HG03095 (cell line): ENCODE results near the gene KCND3.

Source experiments
- ATAC-seq: cut with Tn5 transposase; IDR thresholded peaks from one replicate; pipeline ENCODE4 v1.9.1; 2021; ENCODE audit warnings: moderate library complexity; ENCODE audit not compliant: unreplicated experiment

KCND3 gene

GRCh38 chr1:111961016-111961415 is 28.5 kb downstream of the KCND3 start:
- ATAC-seq, result no peak

- ATAC-seq, result no peak
Measured at GRCh38 chr1:111959436-111959835, 30.0 kb downstream of the KCND3 start.

GRCh38 chr1:111958851-111959250 is 30.6 kb downstream of the KCND3 start:
- ATAC-seq, result no peak

- ATAC-seq, result no peak
Measured at GRCh38 chr1:111958075-111958474, 31.4 kb downstream of the KCND3 start.

- no peak for ATAC-seq
Measured at GRCh38 chr1:111956155-111956771, 33.2 kb downstream of the KCND3 start.

GRCh38 chr1:111955755-111956154 is 33.7 kb downstream of the KCND3 start:
- ATAC-seq, result no peak

- no peak for ATAC-seq
Measured at GRCh38 chr1:111953797-111954196, 35.7 kb downstream of the KCND3 start.

- ATAC-seq, result no peak
Measured at GRCh38 chr1:111952125-111952657, 37.3 kb downstream of the KCND3 start.

GRCh38 chr1:111948209-111949171 is 41.0 kb downstream of the KCND3 start:
- no peak for ATAC-seq

GRCh38 chr1:111943846-111944749 is 45.4 kb downstream of the KCND3 start:
- no peak for ATAC-seq

- ATAC-seq, result no peak
Measured at GRCh38 chr1:111943066-111943465, 46.4 kb downstream of the KCND3 start.

- no peak for ATAC-seq
Measured at GRCh38 chr1:111938536-111938935, 50.9 kb downstream of the KCND3 start.

GRCh38 chr1:111938123-111938522 is 51.3 kb downstream of the KCND3 start:
- ATAC-seq, result no peak

- ATAC-seq, result no peak
Measured at GRCh38 chr1:111937147-111937725, 52.2 kb downstream of the KCND3 start.

- ATAC-seq, result no peak
Measured at GRCh38 chr1:111934106-111934852, 55.2 kb downstream of the KCND3 start.

GRCh38 chr1:111930356-111930755 is 59.1 kb downstream of the KCND3 start:
- ATAC-seq, result no peak

- no peak for ATAC-seq
Measured at GRCh38 chr1:111928531-111928930, 60.9 kb downstream of the KCND3 start.

- no peak for ATAC-seq
Measured at GRCh38 chr1:111927652-111928051, 61.8 kb downstream of the KCND3 start.

- no peak for ATAC-seq
Measured at GRCh38 chr1:111924786-111925185, 64.7 kb downstream of the KCND3 start.

- ATAC-seq, result no peak
Measured at GRCh38 chr1:111923766-111924165, 65.7 kb downstream of the KCND3 start.
